Karpas-422 (cell line): ENCODE results near the gene P2RY14. TPM values are rescaled to one million over a fixed set of nuclear protein-coding genes. Genes with fewer than 3 reads are reported as not detected.
A peak's percentile ranks its signal among the peaks of the same experiment; 100 is the strongest.

Experiments used
- DNase-seq: peaks from one replicate; pipeline ENCODE4 v3.0.0-alpha.2; 2015
- H2AFZ ChIP-seq: fragments of 200-600 bp; sonication (generic); 2 replicates; pipeline ENCODE4 v1.6.1; 2014; ENCODE audit warnings: antibody characterized with exemption, low read length, mixed read lengths
- H3K27ac ChIP-seq: fragments of 200-600 bp; sonication (generic); 2 replicates; pipeline ENCODE4 v1.5.1; 2014; ENCODE audit warnings: mild to moderate bottlenecking, low read length, moderate library complexity
- H3K27me3 ChIP-seq: fragments of 200-600 bp; sonication (generic); 2 replicates; pipeline ENCODE4 v1.6.1; 2014; ENCODE audit warnings: low read length, mixed read lengths
- H3K36me3 ChIP-seq: fragments of 200-600 bp; sonication (generic); 2 replicates; pipeline ENCODE4 v1.6.1; 2014; ENCODE audit warnings: low read length, mixed read lengths; ENCODE audit not compliant: insufficient read depth
- H3K4me1 ChIP-seq: fragments of 200-600 bp; sonication (generic); 2 replicates; pipeline ENCODE4 v1.6.1; 2014; ENCODE audit warnings: mild to moderate bottlenecking, low read length, mixed read lengths
- H3K4me2 ChIP-seq: fragments of 200-600 bp; sonication (generic); 2 replicates; pipeline ENCODE4 v1.6.1; 2014; ENCODE audit warnings: low read length, low read depth, mild to moderate bottlenecking; ENCODE audit not compliant: poor library complexity, severe bottlenecking
- H3K4me3 ChIP-seq: fragments of 200-600 bp; sonication (generic); 2 replicates; pipeline ENCODE4 v1.5.1; 2014; ENCODE audit warnings: mild to moderate bottlenecking, antibody characterized with exemption, low read length, mixed read lengths
- H3K79me2 ChIP-seq: fragments of 200-600 bp; sonication (generic); 2 replicates; pipeline ENCODE4 v1.6.1; 2014; ENCODE audit warnings: mild to moderate bottlenecking, low read length, mixed read lengths
- H3K9ac ChIP-seq: fragments of 200-600 bp; sonication (generic); 2 replicates; pipeline ENCODE4 v1.6.0; 2014; ENCODE audit warnings: low read length
- H3K9me2 ChIP-seq: fragments of 200-600 bp; sonication (generic), shearing (Covaris generic); replicated peaks from 2 replicates; pipeline ENCODE4 v1.6.0; 2014; ENCODE audit warnings: mild to moderate bottlenecking, low read length, moderate library complexity; ENCODE audit not compliant: insufficient read depth
- H3K9me3 ChIP-seq: fragments of 300-700, 200-600 bp; sonication (generic); 2 replicates; pipeline ENCODE4 v1.6.1; 2014; ENCODE audit warnings: low read length, mixed read lengths
- H4K20me1 ChIP-seq: fragments of 200-600 bp; sonication (generic); 2 replicates; pipeline ENCODE4 v1.6.1; 2014; ENCODE audit warnings: mild to moderate bottlenecking, antibody characterized with exemption, low read length, low read depth; ENCODE audit not compliant: insufficient read depth
- total RNA-seq: library from RNA; depleted of rRNA; stranded (reverse); fragments of >200 nt; shearing (Covaris generic); gene quantifications from 2 replicates; pipeline ENCODE4 v1.2.3, GENCODE V29; 2014; ENCODE audit warnings: low replicate concordance

Gene P2RY14
- total RNA-seq, 1 experiment from 2014 or later = not detected

DNA sequence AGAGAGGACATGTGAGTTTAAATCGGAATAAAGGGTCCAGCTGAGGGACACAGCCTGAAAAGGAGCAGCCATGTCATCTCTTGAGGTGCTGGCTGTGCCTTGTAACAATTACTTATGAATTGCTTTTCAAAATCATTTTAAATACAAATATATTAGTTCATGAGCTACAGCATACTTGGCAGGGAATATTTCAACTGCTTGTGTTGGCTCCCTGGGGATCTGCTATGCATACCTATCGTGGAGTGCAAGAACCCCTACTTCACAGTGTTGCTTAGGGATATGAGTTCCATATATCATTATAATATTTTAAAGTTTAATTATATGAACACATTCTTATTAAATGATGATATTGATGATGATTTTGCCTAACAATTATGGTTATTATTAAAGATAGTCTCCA lies 19.1 kb upstream of the P2RY14 start:
- Histone ChIP-seq H3K9ac (no peak overlapping the region), H3K27me3 (no peaks in the 10 kb centered on the region), H3K27ac (no peak overlapping the region), H3K9me3 (no peaks in the 10 kb centered on the region), H4K20me1 (no peaks in the 10 kb centered on the region), H3K79me2 (no peaks in the 10 kb centered on the region), H3K4me2 (no peak overlapping the region), H3K4me3 (no peak overlapping the region), H3K36me3 (no peaks in the 10 kb centered on the region), H2AFZ (no peak overlapping the region), H3K9me2 (no peaks in the 10 kb centered on the region), H3K4me1 (peaks cover 10% of the 10 kb centered on the region)
- no peak for DNase-seq

DNA sequence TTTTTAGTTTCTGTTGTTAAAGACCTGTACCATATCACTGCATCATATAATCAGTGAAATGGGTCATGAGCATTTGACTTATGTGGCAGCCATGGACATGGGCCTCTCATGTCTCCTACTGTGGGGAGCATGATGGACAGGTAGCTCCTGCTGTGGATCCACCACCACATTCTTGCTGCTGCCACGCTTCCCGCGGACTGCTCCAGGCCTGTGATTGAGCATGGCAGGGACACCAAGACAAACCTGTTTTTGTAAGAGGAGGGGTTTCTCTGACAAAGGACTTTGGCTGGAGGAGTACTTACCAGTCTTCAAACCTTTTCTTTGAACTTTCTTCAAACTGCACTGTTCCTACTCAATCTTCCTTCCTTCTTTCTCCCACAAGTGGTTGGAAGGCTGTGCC lies 17.9 kb upstream of the P2RY14 start:
- H3K36me3 ChIP-seq = no peaks in the 10 kb centered on the region
- no peaks in the 10 kb centered on the region for H3K9me3 ChIP-seq
- no peak overlapping the region for H3K27ac ChIP-seq
- peaks cover 6% of the 10 kb centered on the region for H3K4me1 ChIP-seq
- no peak for DNase-seq
- no peaks in the 10 kb centered on the region for H3K27me3 ChIP-seq
- no peak overlapping the region for H2AFZ ChIP-seq
- H3K4me3 ChIP-seq = no peak overlapping the region
- no peaks in the 10 kb centered on the region for H3K9me2 ChIP-seq
- H3K4me2 ChIP-seq = no peak overlapping the region
- no peaks in the 10 kb centered on the region for H3K79me2 ChIP-seq
- no peaks in the 10 kb centered on the region for H4K20me1 ChIP-seq
- no peak overlapping the region for H3K9ac ChIP-seq

DNA sequence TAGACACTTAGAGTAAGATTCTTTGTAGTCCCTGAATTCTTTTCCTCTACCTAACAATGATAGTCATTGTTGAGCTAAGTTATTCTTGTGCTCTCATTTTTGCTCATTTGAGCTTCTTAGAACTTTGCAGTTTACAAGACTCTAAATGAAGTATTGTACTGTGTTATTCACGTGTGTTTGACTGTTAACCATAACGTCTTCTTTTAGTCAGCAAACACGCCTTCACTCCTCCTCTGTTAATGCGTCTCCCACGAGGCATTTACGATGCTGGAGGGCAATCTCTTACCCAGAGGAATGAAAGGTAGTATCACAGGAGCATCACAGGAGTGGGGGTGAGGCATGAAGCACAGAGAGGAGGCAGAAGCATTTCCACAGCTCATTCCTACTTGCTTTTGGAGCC lies 14.8 kb upstream of the P2RY14 start:
- no peaks in the 10 kb centered on the region for H3K79me2 ChIP-seq
- H3K9ac ChIP-seq = no peak overlapping the region
- peak overlapping the region; percentile 53; the same call in 1 of the 2 replicates for H2AFZ ChIP-seq
- H3K9me3 ChIP-seq = no peaks in the 10 kb centered on the region
- H3K4me1 ChIP-seq = peaks cover 5% of the 10 kb centered on the region
- H3K4me3 ChIP-seq = no peak overlapping the region
- H3K4me2 ChIP-seq = no peak overlapping the region
- no peaks in the 10 kb centered on the region for H3K9me2 ChIP-seq
- no peaks in the 10 kb centered on the region for H3K27me3 ChIP-seq
- H4K20me1 ChIP-seq = no peaks in the 10 kb centered on the region
- H3K36me3 ChIP-seq = no peaks in the 10 kb centered on the region
- no peak for DNase-seq
- H3K27ac ChIP-seq = no peak overlapping the region

DNA sequence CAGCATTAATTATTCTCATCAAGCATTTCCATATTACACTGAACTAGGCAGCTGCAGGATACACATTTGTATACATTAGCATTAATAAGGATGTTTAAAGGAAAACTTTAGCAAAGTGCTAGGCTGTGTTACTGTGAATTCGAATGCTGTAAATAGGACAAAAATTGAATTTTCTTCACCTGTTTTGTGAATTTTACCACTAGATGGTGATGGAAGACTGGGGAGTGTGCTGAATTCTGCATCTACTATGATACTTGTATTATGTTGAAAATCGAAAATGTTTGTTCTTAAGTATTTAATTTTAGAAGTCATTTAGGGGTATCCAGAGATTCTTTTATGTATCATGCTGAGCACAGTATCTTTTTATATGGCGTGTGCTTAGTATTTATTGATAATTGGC lies 12.3 kb upstream of the P2RY14 start:
- peaks cover 5% of the 10 kb centered on the region for H3K4me1 ChIP-seq

DNA sequence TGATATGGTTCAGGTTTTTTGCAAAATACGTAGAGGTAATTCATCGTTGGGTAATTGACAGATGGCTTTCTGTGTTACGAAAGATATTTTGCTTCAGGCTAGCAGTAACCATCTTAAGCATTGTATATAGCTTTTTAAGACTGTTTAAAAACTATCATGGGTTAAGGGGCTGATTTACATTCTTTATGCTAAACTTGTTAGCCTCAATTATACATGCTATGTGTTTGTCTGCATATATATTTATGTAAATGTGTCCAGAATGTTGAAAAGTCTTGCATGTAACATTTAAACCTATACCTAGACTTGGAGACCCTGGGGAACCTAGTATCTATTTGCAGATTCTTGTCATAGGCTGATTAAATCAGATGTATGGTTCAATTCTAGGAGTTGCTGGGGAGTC lies 11.1 kb upstream of the P2RY14 start:
- H3K79me2 ChIP-seq = no peaks in the 10 kb centered on the region
- H3K27ac ChIP-seq = no peak overlapping the region
- DNase-seq = no peak
- no peak overlapping the region for H3K9ac ChIP-seq
- no peak overlapping the region for H3K4me2 ChIP-seq
- no peak overlapping the region for H3K4me3 ChIP-seq
- no peak overlapping the region for H2AFZ ChIP-seq
- no peaks in the 10 kb centered on the region for H3K9me2 ChIP-seq
- no peaks in the 10 kb centered on the region for H3K36me3 ChIP-seq
- H4K20me1 ChIP-seq = no peaks in the 10 kb centered on the region
- H3K9me3 ChIP-seq = no peaks in the 10 kb centered on the region
- no peaks in the 10 kb centered on the region for H3K27me3 ChIP-seq
- H3K4me1 ChIP-seq = peaks cover 5% of the 10 kb centered on the region

More for the DNA sequence above, 12.3 kb upstream of the P2RY14 start:
- H3K4me3 ChIP-seq = no peak overlapping the region
- DNase-seq = peak; percentile 79
- no peak overlapping the region for H3K9ac ChIP-seq
- H3K36me3 ChIP-seq = no peaks in the 10 kb centered on the region
- H3K27me3 ChIP-seq = no peaks in the 10 kb centered on the region
- H3K9me2 ChIP-seq = no peaks in the 10 kb centered on the region
- no peak overlapping the region for H3K4me2 ChIP-seq
- H2AFZ ChIP-seq = no peak overlapping the region
- H3K9me3 ChIP-seq = no peaks in the 10 kb centered on the region
- no peak overlapping the region for H3K27ac ChIP-seq
- no peaks in the 10 kb centered on the region for H3K79me2 ChIP-seq
- H4K20me1 ChIP-seq = no peaks in the 10 kb centered on the region

DNA sequence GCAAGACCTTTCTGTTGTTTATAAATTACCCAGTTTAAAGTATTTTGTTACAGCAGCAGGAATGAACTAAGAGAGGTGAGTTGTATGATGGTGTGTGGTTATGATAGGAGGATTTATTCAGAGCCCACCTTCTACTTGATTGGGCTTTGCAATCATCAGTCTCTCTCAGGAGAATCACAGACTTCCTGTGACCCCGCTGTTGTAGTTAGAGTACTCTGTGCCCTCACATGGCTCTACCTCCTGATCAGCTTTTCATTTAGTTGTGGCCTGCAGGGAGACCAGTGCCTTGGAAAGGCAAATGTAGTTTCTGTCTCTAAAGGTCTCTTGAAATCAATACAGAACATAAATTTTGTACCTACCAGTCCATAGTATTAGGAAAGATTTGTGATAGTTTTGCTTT lies 7.6 kb upstream of the P2RY14 start:
- Histone ChIP-seq H3K79me2 (no peaks in the 10 kb centered on the region), H3K9me2 (no peaks in the 10 kb centered on the region), H3K27ac (no peak overlapping the region), H3K36me3 (no peaks in the 10 kb centered on the region), H4K20me1 (no peaks in the 10 kb centered on the region), H2AFZ (no peak overlapping the region), H3K27me3 (no peaks in the 10 kb centered on the region), H3K9me3 (no peaks in the 10 kb centered on the region), H3K4me2 (no peak overlapping the region), H3K4me1 (no peaks in the 10 kb centered on the region), H3K9ac (no peak overlapping the region), H3K4me3 (no peak overlapping the region)
- no peak for DNase-seq

DNA sequence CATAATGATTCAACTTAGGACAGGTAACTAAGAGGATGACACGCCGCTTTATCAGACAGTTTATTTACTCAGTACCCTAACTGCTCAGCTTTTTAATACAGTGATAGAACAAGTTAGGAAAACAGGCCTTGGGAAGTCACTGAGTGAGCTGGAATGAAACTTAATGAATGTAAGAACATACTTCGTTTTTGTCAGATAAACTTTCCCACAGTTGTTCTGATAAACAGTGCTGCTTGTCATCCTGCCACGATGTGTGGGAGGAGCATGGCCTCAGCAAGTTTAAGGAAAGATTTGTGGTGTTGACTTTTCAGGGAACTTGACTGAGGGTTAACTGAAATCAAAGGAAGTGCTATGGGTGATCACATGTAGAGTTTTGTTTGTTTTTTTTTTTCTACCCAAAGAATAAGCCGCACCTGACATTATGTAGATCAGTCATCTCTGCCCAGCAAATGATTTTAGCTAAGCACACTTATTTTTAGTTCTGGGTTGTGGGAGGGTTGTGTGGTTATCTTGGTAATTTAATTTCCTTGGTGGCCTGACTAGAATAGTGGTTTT lies 5.6 kb upstream of the P2RY14 start:
- no peaks in the 10 kb centered on the region for H3K9me3 ChIP-seq

DNA sequence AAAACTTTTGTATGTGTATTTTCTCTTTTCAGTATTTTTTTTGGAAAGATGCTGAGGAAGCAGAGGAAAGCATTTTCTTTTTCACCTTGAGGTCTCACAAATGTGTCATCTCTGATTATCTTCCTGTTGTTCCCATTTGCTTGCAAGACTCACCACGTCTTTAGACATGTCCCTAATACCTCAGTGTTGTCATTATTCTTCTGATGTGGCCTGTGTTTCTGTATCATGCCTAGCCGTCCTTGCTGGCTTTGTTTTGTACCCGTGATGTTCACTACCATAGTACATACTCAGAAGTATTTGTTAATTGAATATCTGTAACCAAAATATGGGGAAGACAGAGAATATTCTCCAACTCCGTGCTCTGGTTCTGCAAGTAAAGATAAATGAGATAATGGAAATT lies 5.0 kb upstream of the P2RY14 start:
- Histone ChIP-seq H3K27me3 (no peaks in the 10 kb centered on the region), H3K36me3 (no peaks in the 10 kb centered on the region), H3K4me2 (no peak overlapping the region), H3K27ac (no peak overlapping the region), H3K4me3 (no peak overlapping the region), H3K9me2 (no peaks in the 10 kb centered on the region), H2AFZ (no peak overlapping the region), H3K79me2 (no peaks in the 10 kb centered on the region), H3K4me1 (no peaks in the 10 kb centered on the region), H4K20me1 (no peaks in the 10 kb centered on the region), H3K9ac (no peak overlapping the region), H3K9me3 (no peaks in the 10 kb centered on the region)
- no peak for DNase-seq

More for the DNA sequence above, 5.6 kb upstream of the P2RY14 start:
- Histone ChIP-seq H3K4me2 (no peak overlapping the region), H3K27me3 (no peaks in the 10 kb centered on the region), H3K27ac (no peak overlapping the region), H3K79me2 (no peaks in the 10 kb centered on the region), H3K9me2 (no peaks in the 10 kb centered on the region), H3K9ac (no peak overlapping the region), H3K36me3 (no peaks in the 10 kb centered on the region), H3K4me1 (no peaks in the 10 kb centered on the region), H2AFZ (no peak overlapping the region), H4K20me1 (no peaks in the 10 kb centered on the region), H3K4me3 (no peak overlapping the region)
- DNase-seq = no peak

DNA sequence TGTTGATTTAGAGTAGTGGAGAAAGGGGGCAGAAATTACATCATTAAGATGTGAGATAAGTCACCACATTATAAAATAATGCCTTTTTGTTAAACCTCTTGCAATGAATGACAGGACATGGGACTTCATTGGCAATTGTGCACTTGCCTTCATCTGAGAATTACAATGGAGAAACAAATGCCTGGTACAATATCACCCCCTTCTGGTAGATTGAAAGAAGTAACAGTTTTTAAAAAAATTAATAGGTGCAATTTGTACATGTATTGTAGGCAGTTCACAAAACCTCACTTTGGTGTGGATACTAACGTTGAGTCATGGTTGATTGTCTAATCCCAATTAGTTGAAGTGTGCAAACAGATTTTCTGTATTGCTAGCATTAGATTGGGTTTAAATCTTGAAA lies 4.6 kb upstream of the P2RY14 start:
- Histone ChIP-seq H3K4me2 (no peak overlapping the region), H3K9me3 (no peaks in the 10 kb centered on the region), H4K20me1 (no peaks in the 10 kb centered on the region), H3K27me3 (no peaks in the 10 kb centered on the region), H3K9ac (no peak overlapping the region), H3K79me2 (no peaks in the 10 kb centered on the region), H3K9me2 (no peaks in the 10 kb centered on the region), H3K4me3 (no peak overlapping the region), H3K4me1 (no peaks in the 10 kb centered on the region), H3K27ac (no peak overlapping the region), H2AFZ (no peak overlapping the region), H3K36me3 (no peaks in the 10 kb centered on the region)
- peak; percentile 74 for DNase-seq
